ENCODE data around the gene LBH.
A peak's percentile ranks its signal among the peaks of the same experiment; 100 is the strongest.

Gene LBH

GRCh38 chr2:30235859-30236535 is 4.7 kb downstream of the LBH start:
- DNase-seq: no peak

- no peak for DNase-seq
Observed at GRCh38 chr2:30236591-30237238, 5.4 kb downstream of the LBH start.

DNA sequence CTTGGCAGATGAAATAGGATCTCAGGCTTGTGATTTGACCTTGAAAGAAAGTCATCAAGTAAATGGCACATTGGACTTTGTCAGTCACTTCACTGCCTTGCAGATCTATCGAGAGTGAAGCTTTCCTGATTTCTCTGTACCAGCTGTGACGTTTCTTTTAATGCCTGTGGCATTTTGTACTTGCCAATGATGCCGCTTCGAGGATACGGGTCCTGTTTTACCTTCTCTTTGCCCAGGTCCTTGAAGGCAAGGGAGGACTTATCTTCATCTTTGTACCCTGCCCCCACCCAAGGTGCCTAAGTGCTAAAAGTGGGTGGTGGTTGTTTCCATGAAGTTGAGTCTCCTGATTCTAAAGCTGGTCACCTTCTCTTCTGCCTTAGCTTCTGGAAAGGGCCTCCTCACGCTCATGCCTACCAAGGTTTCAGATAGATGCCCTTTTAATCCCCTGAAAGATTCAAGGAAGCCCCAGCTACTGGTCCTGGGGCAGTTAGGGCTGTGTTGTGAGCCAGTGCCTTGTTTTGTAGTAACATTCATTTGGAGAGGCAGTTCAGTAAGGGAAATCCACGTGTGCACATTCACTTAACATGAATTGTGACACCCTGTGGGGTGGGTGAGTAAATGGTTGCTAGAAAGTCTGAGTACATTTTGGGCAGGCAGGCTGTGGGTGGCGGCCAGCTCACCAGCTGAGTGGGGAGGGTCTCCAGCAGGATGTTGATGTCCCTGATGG is 6.1 kb downstream of the LBH start:
- DNase-seq: peak in 1 of 6 experiments; percentile 19

GRCh38 chr2:30237966-30238800 is 6.8 kb downstream of the LBH start:
- DNase-seq: no peak

GRCh38 chr2:30239308-30239985 is 8.1 kb downstream of the LBH start:
- peak; percentile 56 to 77 (median 60) for DNase-seq

DNA sequence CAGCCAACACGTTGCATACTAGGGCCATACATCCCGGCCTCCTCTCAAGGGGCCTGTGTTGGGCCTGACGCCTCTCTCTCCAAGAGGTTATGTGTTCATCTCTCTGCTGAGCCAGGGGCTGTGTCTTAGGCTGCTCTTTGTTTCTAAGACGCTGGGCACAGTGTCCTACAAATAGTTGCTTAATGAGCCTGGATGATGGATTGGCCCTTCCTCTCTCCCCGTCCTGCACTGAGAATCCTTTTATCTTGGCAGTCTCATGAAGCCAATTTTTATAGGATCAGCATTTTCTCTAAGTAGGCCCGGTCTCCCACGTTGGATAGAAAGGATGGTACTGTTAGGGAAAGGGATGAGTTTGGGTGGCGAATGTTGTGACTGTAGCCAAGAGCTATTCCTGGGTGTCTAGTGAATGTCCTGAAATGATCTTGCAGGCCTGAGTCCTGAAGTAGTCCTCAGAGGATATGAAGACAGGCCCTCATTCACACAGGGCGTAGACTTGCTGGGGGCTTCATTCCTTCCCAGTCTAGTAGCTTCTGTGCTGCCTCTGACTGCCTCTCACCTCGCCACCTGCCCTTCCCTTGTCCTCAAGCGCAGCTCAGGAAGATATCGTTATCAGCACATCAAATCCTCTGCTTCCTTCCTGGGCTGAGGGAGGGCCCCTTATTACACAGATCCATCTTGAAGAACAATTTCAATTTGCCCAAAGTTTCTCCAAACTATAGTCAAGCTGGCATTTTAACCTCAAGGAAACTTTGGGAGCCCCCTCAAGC is 8.8 kb downstream of the LBH start:
- no peak for DNase-seq

GRCh38 chr2:30243231-30243630 is 11.9 kb downstream of the LBH start:
- DNase-seq: no peak

DNA sequence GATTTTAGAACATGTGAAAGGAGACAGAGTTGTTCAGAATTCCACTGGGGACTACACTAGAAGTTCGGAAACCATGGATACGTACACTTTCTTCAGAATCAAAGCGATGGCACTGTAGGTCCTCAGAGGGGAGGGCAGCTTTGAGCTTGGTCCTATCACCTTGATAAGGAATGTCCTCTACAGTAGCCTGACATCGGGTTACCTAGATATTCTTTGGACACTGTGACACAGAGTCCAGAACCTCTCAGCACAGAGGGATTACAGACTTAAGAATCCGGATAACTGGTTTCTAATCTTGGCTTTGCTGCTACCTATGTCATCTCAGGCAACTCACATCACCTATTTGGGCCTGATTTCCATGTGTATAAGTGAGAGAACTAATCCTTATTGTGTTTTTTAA is 14.0 kb downstream of the LBH start:
- no peak for DNase-seq

DNA sequence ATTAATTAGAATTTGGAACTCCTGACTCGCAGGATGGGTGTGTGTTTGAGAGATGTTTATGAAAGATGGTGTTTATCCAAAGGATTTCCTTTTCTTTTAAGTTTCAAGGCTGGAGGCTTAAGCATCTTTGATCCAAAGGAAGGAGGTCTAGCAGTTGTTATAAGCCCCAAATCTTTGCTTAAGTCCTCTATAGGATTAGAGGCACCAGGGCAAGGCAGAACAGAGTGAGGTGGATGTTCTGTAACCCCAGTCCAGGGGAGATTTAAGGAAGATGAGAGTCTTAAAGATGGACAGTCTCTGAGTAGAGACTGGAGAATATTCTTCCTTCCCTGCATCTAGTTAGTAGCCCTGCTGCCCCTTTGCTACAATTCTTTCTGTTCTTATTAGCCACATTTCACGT is 17.5 kb downstream of the LBH start:
- DNase-seq: no peak

GRCh38 chr2:30249354-30249753 is 18.0 kb downstream of the LBH start:
- DNase-seq: no peak

GRCh38 chr2:30250421-30250820 is 19.1 kb downstream of the LBH start:
- no peak for DNase-seq

DNA sequence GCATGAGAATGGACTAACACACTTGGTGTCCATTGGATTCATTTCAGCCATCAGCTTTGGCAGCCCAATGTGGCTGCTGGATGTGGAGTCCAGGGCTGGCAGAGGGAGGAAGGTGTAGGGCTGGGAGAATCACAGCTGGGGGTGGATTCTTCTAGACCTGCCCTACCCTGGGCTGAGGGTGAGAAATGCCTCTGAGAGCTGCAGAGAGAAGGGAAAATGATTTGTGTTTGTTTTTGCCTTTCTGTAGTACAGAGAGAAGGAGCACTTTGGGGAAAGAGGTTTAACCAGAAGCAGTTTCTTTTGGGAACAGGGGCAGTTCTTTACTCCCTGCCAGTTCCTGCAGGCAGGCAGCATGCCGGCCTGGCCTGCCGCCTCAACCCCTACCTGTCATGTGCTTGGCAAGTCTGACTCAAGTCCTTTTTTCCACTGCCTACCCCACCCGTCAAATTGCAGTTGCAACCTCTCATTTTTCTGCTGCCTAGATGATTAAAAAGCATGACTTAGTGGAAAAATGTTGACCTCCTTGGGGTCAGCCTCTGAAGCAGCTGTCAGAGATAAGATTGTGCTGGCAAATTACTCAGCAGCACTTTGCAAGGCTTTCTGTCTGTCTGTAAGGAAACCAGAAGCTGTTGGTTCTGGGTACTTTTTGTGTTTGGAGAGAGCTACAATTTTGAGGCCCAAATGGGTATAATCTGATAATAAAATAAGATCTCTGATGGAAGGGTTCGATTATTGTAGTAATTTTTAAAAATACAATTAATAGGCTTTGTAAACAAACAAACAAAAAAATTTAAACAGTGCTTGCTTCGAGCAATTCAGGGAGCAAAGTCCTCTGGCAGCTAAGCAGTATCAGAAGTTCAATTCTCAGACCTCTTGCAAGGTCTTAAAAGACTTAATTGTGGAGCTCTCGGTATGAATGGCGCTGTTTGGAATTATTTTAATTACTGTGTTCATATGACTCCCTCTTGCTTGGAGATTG is 21.7 kb downstream of the LBH start:
- DNase-seq: peak in 3 of 6 experiments; percentile 22 to 48 (median 41)

DNA sequence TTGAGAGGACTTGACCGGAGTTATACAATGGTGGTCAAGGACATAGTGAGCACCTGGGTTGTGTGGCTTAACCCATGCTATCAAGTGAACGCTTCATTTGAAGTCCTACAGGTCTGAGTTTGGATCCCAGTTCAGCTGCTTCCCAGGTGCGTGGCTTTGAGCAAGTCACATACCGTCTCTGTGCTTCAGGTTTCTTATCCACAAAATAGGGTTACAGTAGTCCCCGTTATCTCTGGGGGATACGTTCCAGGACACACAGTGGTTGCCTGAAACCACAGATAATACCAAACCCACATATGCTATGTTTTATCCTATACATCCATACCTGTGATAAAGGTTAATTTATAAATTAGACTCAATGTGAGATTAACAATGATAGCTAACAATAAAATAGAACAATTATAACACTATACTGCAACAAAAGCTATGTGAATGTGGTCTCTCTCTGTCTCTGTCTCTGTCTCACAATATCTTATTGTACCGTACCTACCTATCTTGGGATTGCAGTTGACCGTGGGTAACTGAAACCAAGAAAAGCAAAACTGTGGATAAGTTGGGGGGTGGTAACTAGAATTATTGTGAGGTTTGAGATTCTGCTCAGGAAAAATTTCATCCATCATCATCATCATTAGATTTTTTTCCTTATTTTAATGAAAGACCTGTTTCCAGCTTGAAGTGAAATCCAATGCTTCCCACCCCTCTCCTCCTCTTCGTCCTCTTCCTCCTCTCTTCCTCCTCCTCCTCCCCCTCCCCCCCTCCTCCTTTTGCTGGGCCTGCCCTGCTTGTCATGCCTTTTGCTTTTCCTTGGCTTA is 22.7 kb downstream of the LBH start:
- no peak for DNase-seq

DNA sequence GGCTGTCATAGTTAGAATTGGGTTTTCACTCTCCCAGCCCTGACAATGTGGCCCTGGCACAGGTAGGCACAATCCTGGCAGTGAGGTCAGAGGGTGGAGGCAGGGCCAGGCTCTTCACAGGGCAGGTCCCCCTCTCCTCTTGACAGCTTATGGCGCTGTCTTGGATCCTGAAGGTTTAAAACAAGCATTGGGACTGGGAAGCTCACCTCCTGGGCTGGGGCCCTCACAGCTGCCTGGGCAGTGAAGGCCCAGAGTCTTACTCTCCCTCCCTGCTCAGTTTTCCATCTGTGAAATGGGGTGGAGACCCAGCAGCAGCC is 23.3 kb downstream of the LBH start:
- DNase-seq: no peak

- no peak for DNase-seq
Observed at GRCh38 chr2:30255026-30255425, 23.7 kb downstream of the LBH start.

DNA sequence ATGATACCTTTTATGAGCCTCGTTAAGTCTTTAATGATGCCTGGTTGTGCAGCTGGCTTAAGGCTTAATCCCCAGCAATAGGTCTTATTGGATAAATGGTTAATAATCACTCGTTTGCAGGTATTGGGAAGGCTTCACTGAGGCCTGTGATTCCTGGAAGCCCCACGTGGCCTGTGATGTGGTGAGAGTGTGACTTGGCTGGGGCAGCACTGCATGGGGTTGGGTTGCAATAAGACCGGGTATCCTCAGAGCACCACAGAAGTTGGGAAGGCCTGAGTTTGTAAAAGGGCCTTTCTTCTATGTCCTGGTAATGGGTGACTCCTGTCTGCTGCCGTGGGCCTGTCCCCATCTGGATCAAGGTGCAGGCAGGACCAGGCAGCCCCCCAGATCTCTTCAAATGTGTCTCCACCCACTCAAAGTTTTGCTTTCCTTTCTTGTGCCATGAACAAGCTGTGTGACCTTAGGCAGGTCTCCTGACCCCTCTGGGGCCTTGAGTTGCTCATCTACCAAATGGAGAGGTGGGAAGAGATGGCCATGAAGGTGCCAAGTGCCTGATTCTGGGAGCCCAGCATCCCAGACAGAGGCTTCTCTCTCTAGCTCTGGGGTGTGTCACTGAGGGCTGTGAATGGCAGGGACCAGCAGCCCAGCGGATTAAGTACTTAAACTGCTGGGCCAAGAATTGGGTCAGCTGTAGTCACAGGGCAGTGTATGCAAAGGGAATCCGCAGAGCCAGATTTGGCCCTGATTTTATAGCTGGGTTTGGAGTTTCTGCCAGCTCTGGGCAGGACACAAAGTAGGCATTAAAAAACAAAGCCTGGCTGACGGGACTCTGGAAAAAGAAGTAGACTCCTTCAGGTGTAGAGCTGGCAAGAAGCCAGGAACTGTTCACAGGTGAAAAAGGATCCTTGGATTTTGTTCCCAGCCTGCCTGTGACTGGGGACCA is 24.4 kb downstream of the LBH start:
- DNase-seq: no peak

- peak; percentile 25 to 82 (median 64) for DNase-seq
Observed at GRCh38 chr2:30257266-30258214, 26.2 kb downstream of the LBH start.
